Endothelial cell of umbilical vein (primary cell): ENCODE data around the gene CALY. TPM values are rescaled to one million over a fixed set of nuclear protein-coding genes. Genes with fewer than 3 reads are reported as not detected.

ENCODE experiments used
- BruUV-seq: library from RNA; stranded (reverse); fragments of 400-500 nt; replicated peaks from 2 replicates; lab custom pipeline; 2021; lab: Mats Ljungman, UMichigan
- CTCF ChIA-PET: fragments of 300-600, 350-600 bp; sonication (Branson Sonifier 250); formaldehyde crosslinking; loops from one replicate; lab custom pipeline; 2021; ENCODE audit warnings: antibody characterized with exemption, inconsistent platforms; lab: Charles Lee
- POLR2A ChIA-PET: fragments of 300-600, 350-600 bp; sonication (Branson Sonifier 250); formaldehyde crosslinking; loops from one replicate; lab custom pipeline; 2021; ENCODE audit warnings: antibody characterized with exemption, inconsistent platforms; lab: Charles Lee
- DNase-seq: peaks from one replicate; pipeline ENCODE4 v3.0.0-alpha.2; 2011; ENCODE audit warnings: low read depth, low spot score
- FAIRE-seq: peaks from 2 replicates; lab custom pipeline; 2011; peaks lifted over from hg19 to GRCh38; lab: Jason Lieb, UNC
- H2AFZ ChIP-seq: 2 replicates; pipeline ENCODE4 v1.6.0; 2012; ENCODE audit warnings: low read depth, low read length, control low read depth, inconsistent platforms
- H3K27ac ChIP-seq: 2 replicates; pipeline ENCODE4 v1.5.1; 2011; ENCODE audit warnings: low read depth, mild to moderate bottlenecking, control low read depth, low read length, moderate library complexity; ENCODE audit not compliant: insufficient read depth
- H3K27me3 ChIP-seq, 2 experiments: 2 replicates each; pipeline versions ENCODE4 v1.6.0 to v1.6.1; 2011; ENCODE audit warnings: low read length in 2 of 2, mixed read lengths in 1 of 2; ENCODE audit not compliant: control insufficient read depth in 2 of 2, insufficient read depth in 2 of 2
- H3K36me3 ChIP-seq, 2 experiments: 2 replicates in 1 of 2; 3 replicates in 1 of 2; pipeline ENCODE4 v1.5.1; 2011; ENCODE audit warnings: low read length in 2 of 2, mild to moderate bottlenecking in 1 of 2, moderate library complexity in 1 of 2; ENCODE audit not compliant: control insufficient read depth in 2 of 2, insufficient read depth in 2 of 2; ENCODE audit errors: extremely low read depth in 1 of 2
- H3K4me1 ChIP-seq: 3 replicates; pipeline ENCODE4 v1.5.1; 2011; ENCODE audit warnings: mild to moderate bottlenecking, low read length; ENCODE audit not compliant: control insufficient read depth, insufficient read depth; ENCODE audit errors: extremely low read depth
- H3K4me2 ChIP-seq: 2 replicates; pipeline ENCODE4 v1.6.1; 2011; ENCODE audit warnings: low read length, control low read depth, mixed read lengths; ENCODE audit not compliant: insufficient read depth
- H3K4me3 ChIP-seq, 3 experiments: fragments of 200-600 bp in 1 of 3; sonication (generic), shearing (Covaris generic) in 1 of 3; replicated peaks in 1 of 3; 2 replicates each; pipeline ENCODE4 v1.5.1; 2011 to 2016; ENCODE audit warnings: control low read depth in 3 of 3, low read length in 3 of 3, mild to moderate bottlenecking in 2 of 3, inconsistent platforms in 1 of 3, low read depth in 1 of 3, moderate library complexity in 1 of 3; ENCODE audit not compliant: insufficient read depth in 1 of 3
- H3K79me2 ChIP-seq: 2 replicates; pipeline ENCODE4 v1.6.0; 2012; ENCODE audit warnings: low read length, inconsistent platforms; ENCODE audit not compliant: control insufficient read depth, insufficient read depth
- H3K9ac ChIP-seq: replicated peaks from 2 replicates; pipeline ENCODE3; 2011; ENCODE audit warnings: low read length, control low read depth; ENCODE audit not compliant: insufficient read depth; ENCODE audit errors: extremely low read depth
- H3K9me1 ChIP-seq: replicated peaks from 3 replicates; pipeline ENCODE4 v1.6.0; 2011; ENCODE audit warnings: mild to moderate bottlenecking, low read length; ENCODE audit not compliant: control insufficient read depth, insufficient read depth; ENCODE audit errors: extremely low read depth
- H3K9me3 ChIP-seq: replicated peaks from 2 replicates; pipeline ENCODE4 v1.5.1; 2012; ENCODE audit warnings: low read length, inconsistent platforms; ENCODE audit not compliant: control insufficient read depth, insufficient read depth
- H4K20me1 ChIP-seq: replicated peaks from 2 replicates; pipeline ENCODE3; 2011; ENCODE audit warnings: mild to moderate bottlenecking, low read length; ENCODE audit not compliant: control insufficient read depth, insufficient read depth; ENCODE audit errors: extremely low read depth
- CTCF ChIP-seq, 2 donors: IDR thresholded peaks; 1 replicate in 1 of 2; 2 replicates in 1 of 2; pipeline ENCODE4 v1.5.1; 2011; ENCODE audit warnings: low read length in 2 of 2, mild to moderate bottlenecking in 2 of 2, moderate library complexity in 2 of 2, control low read depth in 1 of 2, inconsistent platforms in 1 of 2, low read depth in 1 of 2; ENCODE audit not compliant: insufficient read depth in 1 of 2; ENCODE audit errors: extremely low read depth in 1 of 2
- EZH2 ChIP-seq: IDR thresholded peaks from 2 replicates; pipeline ENCODE4 v1.6.1; 2012; ENCODE audit warnings: borderline replicate concordance, low read depth, mild to moderate bottlenecking, moderate library complexity, low read length, inconsistent platforms; ENCODE audit not compliant: severe bottlenecking
- FOS ChIP-seq: IDR thresholded peaks from 2 replicates; pipeline ENCODE4 v1.6.1; 2011; ENCODE audit warnings: mild to moderate bottlenecking, low read length, moderate library complexity, borderline replicate concordance; ENCODE audit not compliant: insufficient read depth
- GATA2 ChIP-seq: IDR thresholded peaks from 2 replicates; pipeline ENCODE4 v1.7.0; 2011; ENCODE audit warnings: low read depth, mild to moderate bottlenecking, moderate library complexity, mixed read lengths, low read length; ENCODE audit not compliant: insufficient read length, insufficient read depth
- JUN ChIP-seq: IDR thresholded peaks from 2 replicates; pipeline ENCODE4 v1.6.1; 2011; ENCODE audit warnings: borderline replicate concordance, low read depth; ENCODE audit not compliant: insufficient read length, insufficient read depth
- MAX ChIP-seq: IDR thresholded peaks from 2 replicates; pipeline ENCODE4 v1.6.1; 2011; ENCODE audit not compliant: insufficient read depth, insufficient read length
- MYC ChIP-seq: IDR thresholded peaks from one replicate; pipeline ENCODE4 v1.6.1; 2011; ENCODE audit warnings: mild to moderate bottlenecking, low read depth, low read length
- POLR2A ChIP-seq: IDR thresholded peaks from 2 replicates; pipeline ENCODE4 v1.6.1; 2012; ENCODE audit warnings: low read depth, mild to moderate bottlenecking, control low read depth, low read length
- POLR2AphosphoS5 ChIP-seq: IDR thresholded peaks from 2 replicates; pipeline ENCODE4 v1.6.1; 2012; ENCODE audit warnings: low read depth, mild to moderate bottlenecking, control low read depth, low read length, moderate library complexity; ENCODE audit not compliant: insufficient read depth
- dilution Hi-C: fragments of 300-500 bp; cut with MboI; formaldehyde crosslinking; loops from one replicate; pipeline ENCODE4 v1.15.0; 2019; ENCODE audit warnings: low sequenced_read_pairs; ENCODE audit not compliant: extremely low pct_ligation_motif_present
- intact Hi-C: fragments of 100-400 bp; cut with micrococcal nuclease; formaldehyde crosslinking; loops from one replicate; pipeline ENCODE4 v1.10.0; 2022
- polyA plus RNA-seq, 4 experiments: library from polyadenylated mRNA; depleted of rRNA in 3 of 4; stranded (reverse) in 3 of 4; unstranded in 1 of 4; fragments of >200 nt; gene quantifications; 2 replicates each; pipeline versions ENCODE4 v1.2.1 to v1.2.3, GENCODE V29; 2011 to 2012; ENCODE audit warnings: missing spikeins in 1 of 4
- total RNA-seq: library from RNA; stranded (reverse); gene quantifications from 2 replicates; pipeline ENCODE4 v1.2.3, GENCODE V29; 2021

CALY gene
- total and polyA plus RNA-seq, 2 donors (not counting 3 experiments of a cell fraction or from before 2014, with no cell fraction given): not detected

- BruUV-seq: no TSS peak
- POLR2A ChIA-PET: no interaction called here
Measured at GRCh38 chr10:133379801-133380666, 43.3 kb upstream of the CALY start.

More at GRCh38 chr10:133379801-133380666, 43.3 kb upstream of the CALY start:
- Histone ChIP-seq H3K9me3 (no peaks in the 10 kb centered on the region), H3K4me3 (peak overlapping the region in 2 of 3 experiments; percentile 30 to 54), H3K9me1 (no peaks in the 10 kb centered on the region), H3K4me2 (no peak overlapping the region), H3K27ac (no peak overlapping the region), H3K36me3 (no peaks in the 10 kb centered on the region), H4K20me1 (no peaks in the 10 kb centered on the region), H3K79me2 (no peaks in the 10 kb centered on the region), H3K27me3 (no peaks in the 10 kb centered on the region), H3K4me1 (peaks cover 8% of the 10 kb centered on the region), H2AFZ (no peak overlapping the region), H3K9ac (no peak overlapping the region)
- dilution Hi-C loops (no loop called here), intact Hi-C loops (no loop called here)
- no peak for DNase-seq
- no peak for TF ChIP-seq CTCF (IDR thresholded peaks at IDR 0.05; ENCODE audit: extremely low read depth in 1 of 2, insufficient read depth in 1 of 2, low read depth in 1 of 2, low read length in 2 of 2)
- no peak for TF ChIP-seq JUN
- TF ChIP-seq MYC: no peak
- TF ChIP-seq GATA2: no peak
- TF ChIP-seq MAX: no peak
- TF ChIP-seq POLR2AphosphoS5: no peak
- no peak for TF ChIP-seq POLR2A
- no peak for TF ChIP-seq FOS
- TF ChIP-seq EZH2: no peak
- CTCF ChIA-PET: interaction anchor here (1.9 kb wide), 1 partner anchor 10 kb away, joined by 9 read pairs; no protein-coding TSS in a partner anchor
- FAIRE-seq: no peak
